H1 (cell line): ENCODE measurements around the gene LIN54.

Experiments used
- CEBPB ChIP-seq: IDR thresholded peaks from 2 replicates; pipeline ENCODE4 v1.6.1; 2012; ENCODE audit warnings: low read depth, low read length
- CTCF ChIP-seq, 3 experiments: IDR thresholded peaks; 1 replicate in 2 of 3; 2 replicates in 1 of 3; pipeline versions ENCODE4 v1.5.1 to v1.6.1; 2011; ENCODE audit warnings: low read length in 3 of 3, mild to moderate bottlenecking in 3 of 3, inconsistent platforms in 2 of 3, low read depth in 1 of 3, moderate library complexity in 1 of 3; ENCODE audit not compliant: insufficient read depth in 1 of 3; ENCODE audit errors: control extremely low read depth in 1 of 3
- JUN ChIP-seq: IDR thresholded peaks from 2 replicates; pipeline ENCODE4 v1.6.1; 2011; ENCODE audit warnings: low read depth, mild to moderate bottlenecking, improper control_type of control experiment, low read length
- POLR2A ChIP-seq, 2 experiments: IDR thresholded peaks; 1 replicate in 1 of 2; 2 replicates in 1 of 2; pipeline ENCODE4 v1.6.1; 2011; ENCODE audit warnings: low read depth in 2 of 2, low read length in 2 of 2, mild to moderate bottlenecking in 2 of 2; ENCODE audit errors: control extremely low read depth in 1 of 2
- POLR2AphosphoS5 ChIP-seq: IDR thresholded peaks from 2 replicates; pipeline ENCODE4 v1.6.1; 2011; ENCODE audit warnings: low read depth, low read length
- RAD21 ChIP-seq, 2 experiments: IDR thresholded peaks in 1 of 2; conservative IDR thresholded peaks in 1 of 2; 2 replicates each; pipeline ENCODE4 v1.6.1; 2011; ENCODE audit warnings: low read depth in 2 of 2, low read length in 2 of 2, improper control_type of control experiment in 1 of 2, inconsistent platforms in 1 of 2, mild to moderate bottlenecking in 1 of 2, moderate library complexity in 1 of 2
- RXRA ChIP-seq: IDR thresholded peaks from 2 replicates; pipeline ENCODE4 v1.6.1; 2011; ENCODE audit warnings: low read depth, mild to moderate bottlenecking, low read length, moderate library complexity; ENCODE audit not compliant: insufficient read depth
- SIRT6 ChIP-seq: IDR thresholded peaks from one replicate; pipeline ENCODE4 v1.7.1; 2012; ENCODE audit warnings: low read length, inconsistent platforms
- TCF12 ChIP-seq: IDR thresholded peaks from 2 replicates; pipeline ENCODE4 v1.6.1; 2011; ENCODE audit warnings: low read depth, mild to moderate bottlenecking, low read length
- YY1 ChIP-seq: IDR thresholded peaks from 2 replicates; pipeline ENCODE4 v1.6.1; 2011; ENCODE audit warnings: low read depth, mild to moderate bottlenecking, low read length
- TF ChIP-seq, protein P1 (sequence below): fragments of 300-600 bp; sonication (generic); IDR thresholded peaks from 2 replicates; pipeline ENCODE4 v1.7.1; 2012; ENCODE audit warnings: low read length, moderate library complexity, mild to moderate bottlenecking, inconsistent platforms; ENCODE audit not compliant: insufficient replicate concordance

DNA sequence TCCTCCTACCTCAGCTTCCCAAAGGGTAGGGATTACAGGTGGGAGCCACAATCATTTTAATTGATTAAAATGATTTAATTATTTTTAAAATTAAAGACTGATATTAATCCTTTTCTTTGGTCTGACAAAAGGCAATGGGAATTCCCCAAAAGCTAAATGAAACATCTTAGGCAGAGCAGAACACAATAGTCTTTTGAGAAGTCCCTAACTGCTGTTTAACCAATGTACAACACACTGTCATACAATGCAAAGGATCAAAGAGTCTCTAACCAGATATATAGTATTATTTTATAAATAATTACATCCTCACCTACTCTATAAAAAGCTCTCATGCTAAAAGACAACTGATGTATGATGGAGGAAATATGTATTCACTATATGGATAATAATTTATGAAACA is 63.1 kb downstream of the LIN54 start:
- TF ChIP-seq TCF12, result no peak
- TF ChIP-seq CTCF (IDR thresholded peaks at IDR 0.05; ENCODE audit: control extremely low read depth in 1 of 3, insufficient read depth in 1 of 3, low read depth in 1 of 3, low read length in 3 of 3), result no peak
- no peak for TF ChIP-seq CEBPB
- no peak for TF ChIP-seq RAD21 (IDR thresholded peaks at IDR 0.05 in 1 of 2, conservative IDR thresholded peaks at IDR 0.05 in 1 of 2; ENCODE audit: low read depth in 2 of 2, low read length in 2 of 2)
- no peak for TF ChIP-seq POLR2AphosphoS5
- no peak for TF ChIP-seq JUN
- no peak for TF ChIP-seq RXRA
- TF ChIP-seq, protein P1, sequence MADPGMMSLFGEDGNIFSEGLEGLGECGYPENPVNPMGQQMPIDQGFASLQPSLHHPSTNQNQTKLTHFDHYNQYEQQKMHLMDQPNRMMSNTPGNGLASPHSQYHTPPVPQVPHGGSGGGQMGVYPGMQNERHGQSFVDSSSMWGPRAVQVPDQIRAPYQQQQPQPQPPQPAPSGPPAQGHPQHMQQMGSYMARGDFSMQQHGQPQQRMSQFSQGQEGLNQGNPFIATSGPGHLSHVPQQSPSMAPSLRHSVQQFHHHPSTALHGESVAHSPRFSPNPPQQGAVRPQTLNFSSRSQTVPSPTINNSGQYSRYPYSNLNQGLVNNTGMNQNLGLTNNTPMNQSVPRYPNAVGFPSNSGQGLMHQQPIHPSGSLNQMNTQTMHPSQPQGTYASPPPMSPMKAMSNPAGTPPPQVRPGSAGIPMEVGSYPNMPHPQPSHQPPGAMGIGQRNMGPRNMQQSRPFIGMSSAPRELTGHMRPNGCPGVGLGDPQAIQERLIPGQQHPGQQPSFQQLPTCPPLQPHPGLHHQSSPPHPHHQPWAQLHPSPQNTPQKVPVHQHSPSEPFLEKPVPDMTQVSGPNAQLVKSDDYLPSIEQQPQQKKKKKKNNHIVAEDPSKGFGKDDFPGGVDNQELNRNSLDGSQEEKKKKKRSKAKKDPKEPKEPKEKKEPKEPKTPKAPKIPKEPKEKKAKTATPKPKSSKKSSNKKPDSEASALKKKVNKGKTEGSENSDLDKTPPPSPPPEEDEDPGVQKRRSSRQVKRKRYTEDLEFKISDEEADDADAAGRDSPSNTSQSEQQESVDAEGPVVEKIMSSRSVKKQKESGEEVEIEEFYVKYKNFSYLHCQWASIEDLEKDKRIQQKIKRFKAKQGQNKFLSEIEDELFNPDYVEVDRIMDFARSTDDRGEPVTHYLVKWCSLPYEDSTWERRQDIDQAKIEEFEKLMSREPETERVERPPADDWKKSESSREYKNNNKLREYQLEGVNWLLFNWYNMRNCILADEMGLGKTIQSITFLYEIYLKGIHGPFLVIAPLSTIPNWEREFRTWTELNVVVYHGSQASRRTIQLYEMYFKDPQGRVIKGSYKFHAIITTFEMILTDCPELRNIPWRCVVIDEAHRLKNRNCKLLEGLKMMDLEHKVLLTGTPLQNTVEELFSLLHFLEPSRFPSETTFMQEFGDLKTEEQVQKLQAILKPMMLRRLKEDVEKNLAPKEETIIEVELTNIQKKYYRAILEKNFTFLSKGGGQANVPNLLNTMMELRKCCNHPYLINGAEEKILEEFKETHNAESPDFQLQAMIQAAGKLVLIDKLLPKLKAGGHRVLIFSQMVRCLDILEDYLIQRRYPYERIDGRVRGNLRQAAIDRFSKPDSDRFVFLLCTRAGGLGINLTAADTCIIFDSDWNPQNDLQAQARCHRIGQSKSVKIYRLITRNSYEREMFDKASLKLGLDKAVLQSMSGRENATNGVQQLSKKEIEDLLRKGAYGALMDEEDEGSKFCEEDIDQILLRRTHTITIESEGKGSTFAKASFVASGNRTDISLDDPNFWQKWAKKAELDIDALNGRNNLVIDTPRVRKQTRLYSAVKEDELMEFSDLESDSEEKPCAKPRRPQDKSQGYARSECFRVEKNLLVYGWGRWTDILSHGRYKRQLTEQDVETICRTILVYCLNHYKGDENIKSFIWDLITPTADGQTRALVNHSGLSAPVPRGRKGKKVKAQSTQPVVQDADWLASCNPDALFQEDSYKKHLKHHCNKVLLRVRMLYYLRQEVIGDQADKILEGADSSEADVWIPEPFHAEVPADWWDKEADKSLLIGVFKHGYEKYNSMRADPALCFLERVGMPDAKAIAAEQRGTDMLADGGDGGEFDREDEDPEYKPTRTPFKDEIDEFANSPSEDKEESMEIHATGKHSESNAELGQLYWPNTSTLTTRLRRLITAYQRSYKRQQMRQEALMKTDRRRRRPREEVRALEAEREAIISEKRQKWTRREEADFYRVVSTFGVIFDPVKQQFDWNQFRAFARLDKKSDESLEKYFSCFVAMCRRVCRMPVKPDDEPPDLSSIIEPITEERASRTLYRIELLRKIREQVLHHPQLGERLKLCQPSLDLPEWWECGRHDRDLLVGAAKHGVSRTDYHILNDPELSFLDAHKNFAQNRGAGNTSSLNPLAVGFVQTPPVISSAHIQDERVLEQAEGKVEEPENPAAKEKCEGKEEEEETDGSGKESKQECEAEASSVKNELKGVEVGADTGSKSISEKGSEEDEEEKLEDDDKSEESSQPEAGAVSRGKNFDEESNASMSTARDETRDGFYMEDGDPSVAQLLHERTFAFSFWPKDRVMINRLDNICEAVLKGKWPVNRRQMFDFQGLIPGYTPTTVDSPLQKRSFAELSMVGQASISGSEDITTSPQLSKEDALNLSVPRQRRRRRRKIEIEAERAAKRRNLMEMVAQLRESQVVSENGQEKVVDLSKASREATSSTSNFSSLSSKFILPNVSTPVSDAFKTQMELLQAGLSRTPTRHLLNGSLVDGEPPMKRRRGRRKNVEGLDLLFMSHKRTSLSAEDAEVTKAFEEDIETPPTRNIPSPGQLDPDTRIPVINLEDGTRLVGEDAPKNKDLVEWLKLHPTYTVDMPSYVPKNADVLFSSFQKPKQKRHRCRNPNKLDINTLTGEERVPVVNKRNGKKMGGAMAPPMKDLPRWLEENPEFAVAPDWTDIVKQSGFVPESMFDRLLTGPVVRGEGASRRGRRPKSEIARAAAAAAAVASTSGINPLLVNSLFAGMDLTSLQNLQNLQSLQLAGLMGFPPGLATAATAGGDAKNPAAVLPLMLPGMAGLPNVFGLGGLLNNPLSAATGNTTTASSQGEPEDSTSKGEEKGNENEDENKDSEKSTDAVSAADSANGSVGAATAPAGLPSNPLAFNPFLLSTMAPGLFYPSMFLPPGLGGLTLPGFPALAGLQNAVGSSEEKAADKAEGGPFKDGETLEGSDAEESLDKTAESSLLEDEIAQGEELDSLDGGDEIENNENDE, result no peak
- TF ChIP-seq YY1, result no peak
- no peak for TF ChIP-seq POLR2A (IDR thresholded peaks at IDR 0.05; ENCODE audit: control extremely low read depth in 1 of 2, low read depth in 2 of 2, low read length in 2 of 2)
- TF ChIP-seq SIRT6, result no peak
